GM21576 (cell line): ENCODE data around the gene SH3BP5.
"Not testable (repeated sequence)": the region's sequence is repeated elsewhere in the genome, so short reads cannot be mapped to it uniquely, and the experiment has no call there.

Experiments
- ATAC-seq: cut with Tn5 transposase; IDR thresholded peaks from one replicate; pipeline ENCODE4 v1.9.1; 2021; ENCODE audit warnings: mild to moderate bottlenecking, moderate library complexity; ENCODE audit not compliant: unreplicated experiment

SH3BP5 gene

GRCh38 chr3:15332405-15333098 lies at the start of gene SH3BP5:
Gene SH3BP5, minus strand, starts transcription at chr3:15332586. Its CDS starts 178 bp downstream, at chr3:15332408.
- peak; percentile 62 for ATAC-seq

DNA sequence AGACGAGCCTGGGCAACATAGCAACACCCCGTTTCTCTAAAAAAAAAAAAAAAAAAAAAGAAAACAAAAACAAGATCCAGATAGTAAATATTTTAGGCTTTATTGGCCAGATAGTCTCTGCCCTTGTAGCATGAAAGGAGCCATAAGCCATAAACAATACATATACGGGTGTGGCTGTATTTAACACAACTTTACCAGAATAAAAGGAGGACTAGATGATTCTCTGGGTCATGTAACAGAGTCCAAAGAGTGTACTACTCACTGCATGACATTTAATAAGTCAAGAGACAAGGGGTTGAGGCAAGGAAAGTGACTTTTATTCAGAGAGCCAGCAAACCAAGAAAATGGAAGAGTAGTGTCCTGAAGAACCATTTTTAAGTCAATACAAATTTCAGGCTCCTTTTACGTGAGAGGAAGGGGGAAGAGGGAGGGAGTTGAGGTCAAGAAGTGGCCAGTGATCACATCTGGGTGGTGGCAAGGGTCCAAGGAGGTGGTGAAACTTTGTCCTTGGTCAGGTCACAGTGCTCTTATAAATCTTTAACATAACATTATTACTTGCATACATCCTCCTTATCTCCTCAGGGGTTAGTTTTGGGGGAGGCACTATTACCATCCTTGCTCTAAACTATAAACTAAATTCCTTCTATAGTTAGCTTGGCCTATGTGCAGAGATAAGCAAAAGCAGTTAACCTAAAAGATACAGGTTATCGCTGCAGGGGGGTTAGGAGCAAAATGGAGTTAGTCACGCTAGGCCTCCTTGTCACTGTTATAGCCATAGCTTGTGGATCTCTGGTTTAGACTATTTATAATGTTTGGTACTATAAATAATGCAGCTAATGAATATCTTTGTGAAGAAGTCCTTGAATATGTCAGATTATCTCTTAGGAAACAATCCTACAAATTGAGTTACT lies 48.8 kb upstream of the SH3BP5 start:
- ATAC-seq: no peak

GRCh38 chr3:15377961-15378791 lies 45.8 kb upstream of the SH3BP5 start:
- peak; percentile 91 for ATAC-seq

DNA sequence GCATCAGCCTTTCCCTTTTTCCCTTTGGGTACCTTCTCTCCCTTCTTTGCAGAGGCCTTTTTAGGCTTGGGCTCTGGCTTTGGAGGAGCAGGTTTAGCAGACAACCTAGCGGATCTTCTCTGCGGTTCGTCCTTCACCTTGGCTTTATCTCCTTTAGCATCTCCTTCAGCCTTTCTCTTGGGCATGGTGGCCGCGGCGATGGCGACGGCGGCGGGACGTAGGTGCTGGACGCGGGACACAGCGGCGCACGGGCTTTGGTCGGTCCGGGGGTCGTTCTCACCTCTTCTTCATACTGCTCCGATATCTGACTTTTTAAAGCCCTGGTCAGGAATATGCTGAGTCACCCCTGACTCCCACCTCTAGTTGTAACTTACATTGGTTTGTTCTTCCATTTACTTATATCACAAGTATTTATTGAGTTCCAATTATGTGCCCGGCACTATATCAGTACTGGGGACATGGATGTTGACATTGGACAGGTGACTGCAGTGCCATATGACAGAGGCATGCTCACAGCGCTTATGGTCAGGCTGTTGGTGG lies 43.1 kb upstream of the SH3BP5 start:
- ATAC-seq: no peak

DNA sequence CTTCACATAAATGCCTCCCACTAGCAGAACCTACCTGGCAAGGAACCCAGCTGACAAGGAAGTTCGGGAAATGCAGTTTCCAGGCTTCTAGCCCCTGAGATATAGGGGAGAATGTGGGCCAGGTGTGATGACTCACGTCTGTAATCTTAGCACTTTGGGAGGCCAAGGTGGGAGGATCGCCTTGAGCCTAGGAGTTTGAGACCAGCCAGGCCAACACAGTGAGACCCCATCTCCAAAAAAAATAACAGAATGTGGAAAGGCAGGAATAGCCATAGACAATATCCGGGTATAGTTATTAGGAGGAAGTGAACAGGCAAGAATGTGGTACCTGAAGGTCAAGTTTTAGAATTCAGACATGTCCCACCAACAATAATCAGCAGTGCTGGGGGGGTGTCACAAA lies 40.5 kb upstream of the SH3BP5 start:
- no peak for ATAC-seq

- no peak for ATAC-seq
Observed at GRCh38 chr3:15368561-15369135, 36.3 kb upstream of the SH3BP5 start.

GRCh38 chr3:15367059-15367458 lies 34.7 kb upstream of the SH3BP5 start:
- no peak for ATAC-seq

GRCh38 chr3:15364078-15364477 lies 31.7 kb upstream of the SH3BP5 start:
- ATAC-seq: not testable (repeated sequence)

DNA sequence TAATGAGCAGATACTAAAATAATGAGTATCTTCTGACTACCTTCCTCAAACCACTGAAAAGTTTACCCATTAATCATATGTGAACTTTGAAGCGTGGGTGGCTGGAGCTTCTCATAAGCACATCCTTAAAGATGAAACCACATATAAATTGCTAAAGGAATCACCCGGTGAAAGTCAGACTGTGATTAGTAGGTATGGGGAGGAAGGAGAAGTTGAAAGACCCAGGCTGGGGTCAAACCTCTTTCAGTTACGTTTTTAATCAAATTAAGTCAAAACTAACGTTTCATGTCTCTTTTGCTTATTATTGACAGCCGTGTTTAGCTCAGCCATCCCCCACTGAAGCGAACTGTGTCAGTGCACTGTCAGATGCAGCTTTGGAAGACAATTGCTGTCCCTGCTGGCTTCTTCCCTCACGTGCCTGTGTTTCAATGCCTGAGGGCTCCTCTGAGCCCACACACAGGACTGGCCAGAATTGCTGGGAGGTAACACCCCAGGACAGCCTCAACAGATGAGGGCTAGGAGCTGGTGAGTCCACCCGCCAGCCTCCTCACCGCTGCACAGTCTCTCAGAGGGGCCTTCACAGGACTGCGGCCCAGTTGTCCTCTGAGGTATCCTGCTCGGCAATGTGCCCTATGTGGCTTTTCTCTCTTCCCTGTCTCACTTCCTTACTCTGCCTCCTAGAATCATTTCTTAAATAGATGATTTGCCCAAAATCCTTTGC lies 29.3 kb upstream of the SH3BP5 start:
- peak; percentile 68 for ATAC-seq

GRCh38 chr3:15360788-15361493 lies 28.6 kb upstream of the SH3BP5 start:
- ATAC-seq: no peak

- no peak for ATAC-seq
Observed at GRCh38 chr3:15359677-15360397, 27.5 kb upstream of the SH3BP5 start.

- ATAC-seq: not testable (repeated sequence)
Observed at GRCh38 chr3:15356651-15357061, 24.3 kb upstream of the SH3BP5 start.

DNA sequence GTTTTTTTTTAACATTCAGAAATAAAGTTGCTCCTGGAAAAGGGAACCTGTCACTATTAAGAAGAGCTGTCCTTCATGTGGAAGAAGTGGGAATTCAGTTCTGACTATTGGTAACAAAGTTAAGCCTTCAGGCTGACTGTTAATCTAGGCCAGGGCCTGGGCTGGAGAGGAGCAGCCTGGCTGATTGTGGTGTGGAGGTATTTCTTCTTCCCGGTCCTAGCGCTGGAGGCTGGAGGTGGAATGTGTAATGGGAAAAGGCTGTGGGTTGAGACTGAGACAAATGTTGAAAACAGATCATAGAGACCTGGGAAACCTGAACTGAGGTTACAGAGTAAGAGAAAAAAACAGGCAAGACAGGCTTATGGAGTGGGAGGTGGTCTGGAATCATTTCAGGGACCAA lies 23.8 kb upstream of the SH3BP5 start:
- no peak for ATAC-seq

DNA sequence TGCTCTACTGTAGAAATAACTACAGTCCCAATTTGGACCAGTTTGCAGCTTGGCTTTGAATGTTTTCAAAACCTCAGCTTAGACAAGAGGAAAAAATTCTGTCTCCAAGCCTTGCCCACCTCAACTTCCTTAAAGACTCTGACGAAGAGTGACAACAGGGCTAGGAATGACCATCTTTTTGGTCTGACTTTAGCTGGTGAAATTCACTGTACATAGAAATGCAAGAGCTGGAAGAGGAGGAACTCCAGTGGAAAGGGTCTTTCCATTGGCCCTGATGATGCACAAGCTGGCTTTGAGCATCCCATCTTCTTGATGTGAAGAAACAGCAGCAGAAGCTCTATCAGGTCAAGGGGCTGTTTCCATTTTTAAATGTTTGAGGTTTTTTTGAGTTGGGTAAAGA lies 22.7 kb upstream of the SH3BP5 start:
- ATAC-seq: no peak

GRCh38 chr3:15354485-15354884 lies 22.1 kb upstream of the SH3BP5 start:
- no peak for ATAC-seq

- no peak for ATAC-seq
Observed at GRCh38 chr3:15350141-15350540, 17.8 kb upstream of the SH3BP5 start.

DNA sequence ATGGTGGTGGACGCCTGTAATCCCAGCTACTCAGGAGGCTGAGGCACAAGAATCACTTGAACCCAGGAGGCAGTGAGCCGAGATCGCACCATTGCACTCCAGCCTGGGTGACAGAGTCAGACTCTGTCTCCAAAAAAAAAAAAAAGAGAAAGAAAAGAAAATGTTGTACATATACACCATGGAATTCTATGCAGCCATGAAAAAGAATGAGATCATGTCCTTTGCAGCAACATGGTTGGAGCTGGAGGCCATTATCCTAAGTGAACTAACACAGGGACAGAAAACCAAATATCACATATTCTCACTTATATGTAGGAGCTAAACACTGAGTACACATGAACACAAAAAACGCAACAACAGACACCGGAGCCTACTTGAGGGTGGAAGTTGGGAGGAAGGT lies 17.1 kb upstream of the SH3BP5 start:
- ATAC-seq: not testable (repeated sequence)

DNA sequence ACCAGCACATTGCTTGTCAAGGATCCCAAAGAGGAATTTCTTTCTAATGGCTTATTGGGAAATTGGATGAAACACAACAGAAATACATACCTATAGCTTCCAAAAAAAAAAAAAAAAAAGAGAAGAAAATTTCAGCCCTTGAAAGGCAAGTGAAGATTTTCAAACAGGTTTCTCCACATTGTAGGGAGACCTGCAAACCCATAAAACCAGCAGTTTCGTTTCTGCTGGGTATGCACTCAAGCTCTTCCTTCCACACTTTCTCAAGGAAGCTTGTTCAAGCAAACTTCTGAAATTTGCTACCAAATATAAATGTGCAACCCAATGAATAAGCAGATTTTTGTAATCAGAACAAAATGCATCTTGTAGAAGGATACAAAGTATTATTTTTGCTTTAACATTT lies 15.9 kb upstream of the SH3BP5 start:
- no peak for ATAC-seq

GRCh38 chr3:15347737-15348110 lies 15.3 kb upstream of the SH3BP5 start:
- no peak for ATAC-seq
